Measurements from ENCODE around the gene LIN37. TPM values are rescaled to one million over a fixed set of nuclear protein-coding genes. Genes with fewer than 3 reads are reported as not detected.

The LIN37 gene
- total and polyA plus RNA-seq, 7 donors: 3.1 to 26.8 (median 14.5) TPM

DNA sequence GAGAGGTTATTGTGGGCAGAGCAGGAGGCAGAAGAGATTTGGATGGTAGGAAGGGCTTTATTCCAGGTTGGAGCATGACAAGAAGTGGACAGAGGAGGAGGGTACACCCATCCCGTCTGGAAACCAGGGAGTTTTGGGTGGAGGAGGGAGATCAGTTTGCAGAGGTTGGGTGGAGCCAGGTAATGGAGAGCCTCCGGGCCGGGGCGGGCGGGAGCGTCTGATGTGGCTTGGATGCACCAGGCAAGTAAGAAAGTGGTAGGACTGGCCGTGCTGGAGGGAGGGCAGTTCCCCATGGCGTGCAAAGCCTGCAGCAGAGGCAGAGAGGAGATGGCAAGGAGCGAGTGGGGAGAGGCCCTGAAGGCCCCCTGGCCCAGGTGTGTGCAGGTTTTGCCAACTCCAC, 17.0 kb upstream of the LIN37 start:
- Histone ChIP-seq H3K36me3 (ENCODE audit: insufficient read depth in 1 of 2, low read depth in 1 of 2) (peaks cover 8 to 99% of the 10 kb centered on the region in 2 donors), H3K9me3 (no peaks in the 10 kb centered on the region), H3K4me1 (no peaks in the 10 kb centered on the region), H3K4me3 (no peak overlapping the region), H3K27me3 (ENCODE audit: insufficient read depth in 3 of 3, low read length in 2 of 3) (no peaks in the 10 kb centered on the region), H3K27ac (no peak overlapping the region)
- intact Hi-C loops (cut with DNase I): no loop called here
- TF ChIP-seq, protein P1, sequence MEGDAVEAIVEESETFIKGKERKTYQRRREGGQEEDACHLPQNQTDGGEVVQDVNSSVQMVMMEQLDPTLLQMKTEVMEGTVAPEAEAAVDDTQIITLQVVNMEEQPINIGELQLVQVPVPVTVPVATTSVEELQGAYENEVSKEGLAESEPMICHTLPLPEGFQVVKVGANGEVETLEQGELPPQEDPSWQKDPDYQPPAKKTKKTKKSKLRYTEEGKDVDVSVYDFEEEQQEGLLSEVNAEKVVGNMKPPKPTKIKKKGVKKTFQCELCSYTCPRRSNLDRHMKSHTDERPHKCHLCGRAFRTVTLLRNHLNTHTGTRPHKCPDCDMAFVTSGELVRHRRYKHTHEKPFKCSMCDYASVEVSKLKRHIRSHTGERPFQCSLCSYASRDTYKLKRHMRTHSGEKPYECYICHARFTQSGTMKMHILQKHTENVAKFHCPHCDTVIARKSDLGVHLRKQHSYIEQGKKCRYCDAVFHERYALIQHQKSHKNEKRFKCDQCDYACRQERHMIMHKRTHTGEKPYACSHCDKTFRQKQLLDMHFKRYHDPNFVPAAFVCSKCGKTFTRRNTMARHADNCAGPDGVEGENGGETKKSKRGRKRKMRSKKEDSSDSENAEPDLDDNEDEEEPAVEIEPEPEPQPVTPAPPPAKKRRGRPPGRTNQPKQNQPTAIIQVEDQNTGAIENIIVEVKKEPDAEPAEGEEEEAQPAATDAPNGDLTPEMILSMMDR (IDR thresholded peaks at IDR 0.05): no peak
- 83 to 90% (median 89%) methylated on average over 9 of the region's 9 CpGs for WGBS, 3 donors
- DNase-seq (peak in 1 of 2 donors; percentile 30), ATAC-seq (no peak)

DNA sequence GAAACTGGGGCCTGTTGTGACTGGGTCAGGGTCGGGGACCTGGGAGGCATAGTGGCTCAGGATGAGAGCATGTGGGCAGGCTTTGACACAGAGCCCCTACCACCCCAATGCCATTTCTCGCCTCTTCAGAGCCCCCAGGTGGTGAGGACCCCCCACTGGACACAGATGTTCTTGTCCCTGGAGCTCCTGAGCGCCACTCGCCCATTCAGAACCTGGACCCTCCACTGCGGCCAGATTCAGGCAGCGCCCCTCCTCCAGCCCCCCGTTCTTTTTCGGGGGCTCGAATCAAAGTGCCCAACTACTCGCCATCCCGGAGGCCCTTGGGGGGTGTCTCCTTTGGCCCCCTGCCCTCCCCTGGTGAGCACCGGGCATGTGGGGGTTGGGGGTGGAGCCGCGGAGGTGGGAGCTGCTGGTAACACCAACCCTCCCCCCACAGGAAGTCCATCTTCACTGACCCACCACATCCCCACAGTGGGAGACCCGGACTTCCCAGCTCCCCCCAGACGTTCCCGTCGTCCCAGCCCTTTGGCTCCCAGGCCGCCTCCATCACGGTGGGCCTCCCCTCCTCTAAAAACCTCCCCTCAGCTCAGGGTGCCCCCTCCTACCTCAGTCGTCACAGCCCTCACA, 16.5 kb upstream of the LIN37 start:
- no peaks in the 10 kb centered on the region for H3K27me3 ChIP-seq (ENCODE audit: insufficient read depth in 3 of 3, low read length in 2 of 3)
- H3K4me3 ChIP-seq: no peak overlapping the region
- DNase-seq: no peak
- intact Hi-C loops (cut with DNase I): no loop called here
- no peaks in the 10 kb centered on the region for H3K9me3 ChIP-seq
- TF ChIP-seq, protein P1 (IDR thresholded peaks at IDR 0.05): no peak
- H3K36me3 ChIP-seq (ENCODE audit: insufficient read depth in 1 of 2, low read depth in 1 of 2): peaks cover 8 to 99% of the 10 kb centered on the region in 2 donors
- H3K4me1 ChIP-seq: no peaks in the 10 kb centered on the region
- no peak for ATAC-seq
- WGBS, 3 donors: 81 to 85% (median 85%) methylated on average over 19 to 21 of the region's 21 CpGs
- H3K27ac ChIP-seq: no peak overlapping the region

DNA sequence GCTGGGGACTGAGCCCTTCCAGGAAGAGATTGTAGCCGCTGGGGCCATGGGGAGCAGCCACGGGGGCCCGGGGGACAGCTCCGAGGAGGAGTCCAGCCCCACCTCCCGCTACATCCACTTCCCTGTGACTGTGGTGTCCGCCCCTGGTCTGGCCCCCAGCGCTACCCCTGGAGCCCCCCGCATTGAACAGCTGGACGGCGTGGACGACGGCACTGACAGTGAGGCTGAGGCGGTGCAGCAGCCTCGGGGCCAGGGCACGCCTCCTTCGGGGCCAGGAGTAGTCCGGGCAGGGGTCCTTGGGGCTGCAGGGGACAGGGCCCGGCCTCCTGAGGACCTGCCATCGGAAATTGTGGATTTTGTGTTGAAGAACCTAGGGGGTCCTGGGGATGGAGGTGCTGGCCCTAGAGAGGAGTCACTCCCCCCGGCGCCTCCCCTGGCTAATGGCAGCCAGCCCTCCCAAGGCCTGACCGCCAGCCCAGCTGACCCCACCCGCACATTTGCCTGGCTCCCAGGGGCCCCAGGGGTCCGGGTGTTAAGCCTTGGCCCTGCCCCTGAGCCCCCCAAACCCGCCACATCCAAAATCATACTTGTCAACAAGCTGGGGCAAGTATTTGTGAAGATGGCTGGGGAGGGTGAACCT, 15.7 kb upstream of the LIN37 start:
- TF ChIP-seq, protein P1 (IDR thresholded peaks at IDR 0.05): no peak
- peaks cover 5 to 99% of the 10 kb centered on the region in 2 donors for H3K36me3 ChIP-seq (ENCODE audit: insufficient read depth in 1 of 2, low read depth in 1 of 2)
- H3K27me3 ChIP-seq (ENCODE audit: insufficient read depth in 3 of 3, low read length in 2 of 3): no peaks in the 10 kb centered on the region
- H3K27ac ChIP-seq: no peak overlapping the region
- H3K4me1 ChIP-seq: no peaks in the 10 kb centered on the region
- ATAC-seq (no peak), DNase-seq (no peak)
- WGBS, 3 donors: 84 to 89% (median 84%) methylated on average over 24 to 25 of the region's 25 CpGs
- H3K4me3 ChIP-seq: no peak overlapping the region
- no peaks in the 10 kb centered on the region for H3K9me3 ChIP-seq
- intact Hi-C loops (cut with DNase I): no loop called here

DNA sequence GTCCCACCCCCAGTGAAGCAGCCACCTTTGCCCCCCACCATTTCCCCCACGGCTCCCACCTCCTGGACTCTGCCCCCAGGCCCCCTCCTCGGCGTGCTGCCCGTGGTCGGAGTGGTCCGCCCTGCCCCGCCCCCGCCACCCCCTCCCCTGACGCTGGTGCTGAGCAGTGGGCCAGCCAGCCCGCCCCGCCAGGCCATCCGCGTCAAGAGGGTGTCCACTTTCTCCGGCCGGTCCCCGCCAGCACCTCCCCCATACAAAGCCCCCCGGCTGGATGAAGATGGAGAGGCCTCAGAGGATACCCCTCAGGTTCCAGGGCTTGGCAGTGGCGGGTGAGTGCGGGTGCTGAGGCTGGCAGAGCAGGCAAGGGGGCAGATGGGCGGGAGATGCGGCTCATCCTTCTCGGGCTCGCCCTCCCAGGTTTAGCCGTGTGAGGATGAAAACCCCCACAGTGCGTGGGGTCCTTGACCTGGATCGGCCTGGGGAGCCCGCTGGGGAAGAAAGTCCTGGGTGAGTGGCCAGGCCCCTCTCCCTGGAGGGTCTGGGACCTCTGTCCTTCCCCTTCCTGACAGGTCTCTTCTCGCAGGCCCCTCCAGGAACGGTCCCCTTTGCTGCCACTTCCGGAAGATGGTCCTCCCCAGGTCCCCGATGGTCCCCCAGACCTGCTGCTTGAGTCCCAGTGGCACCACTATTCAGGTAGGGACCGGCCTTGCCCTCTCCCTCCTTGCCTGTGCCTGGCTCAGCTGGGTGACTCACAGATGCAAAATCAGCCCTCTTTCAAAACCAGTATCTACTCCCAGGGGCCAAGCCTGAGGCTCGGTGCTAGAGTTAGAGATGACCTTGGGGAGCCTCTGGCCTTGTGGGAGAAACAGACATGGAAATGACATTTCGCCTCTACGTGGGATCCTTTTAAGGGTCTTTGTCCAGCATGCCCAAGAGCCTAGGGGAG, 14.9 kb upstream of the LIN37 start:
- Histone ChIP-seq H3K27me3 (ENCODE audit: insufficient read depth in 3 of 3, low read length in 2 of 3) (no peaks in the 10 kb centered on the region), H3K4me3 (no peak overlapping the region), H3K4me1 (no peaks in the 10 kb centered on the region), H3K9me3 (no peaks in the 10 kb centered on the region), H3K27ac (no peak overlapping the region), H3K36me3 (ENCODE audit: insufficient read depth in 1 of 2, low read depth in 1 of 2) (peaks cover 5 to 99% of the 10 kb centered on the region in 2 donors)
- no peak for DNase-seq
- peak in 2 of 4 donors; percentile 24 to 30 for ATAC-seq
- intact Hi-C loops (cut with DNase I): no loop called here
- WGBS, 3 donors: 88 to 91% (median 90%) methylated on average over 24 to 35 of the region's 35 CpGs
- TF ChIP-seq, protein P1 (IDR thresholded peaks at IDR 0.05): no peak

Data from psoas muscle (tissue), 8 donors.